MG63 (cell line): Measurements from ENCODE around the gene WNT5B. TPM values are rescaled to one million over a fixed set of nuclear protein-coding genes. Genes with fewer than 3 reads are reported as not detected.
"Not testable (repeated sequence)": the region's sequence is repeated elsewhere in the genome, so short reads cannot be mapped to it uniquely, and the experiment has no call there.

ENCODE experiments used
- DNase-seq: peaks from one replicate; pipeline ENCODE4 v3.0.0-alpha.2; 2020
- H3K27me3 ChIP-seq: fragments of 250-450 bp; sonication (Bioruptor Pico); 2 replicates; pipeline ENCODE4 v1.5.1; 2020; ENCODE audit warnings: mild to moderate bottlenecking, moderate library complexity
- H3K36me3 ChIP-seq: fragments of 250-450 bp; sonication (Bioruptor Pico); 2 replicates; pipeline ENCODE4 v1.5.1; 2020; ENCODE audit warnings: mild to moderate bottlenecking, moderate library complexity
- H3K4me3 ChIP-seq: fragments of 250-450 bp; sonication (Bioruptor Pico); 2 replicates; pipeline ENCODE4 v1.5.1; 2020; ENCODE audit warnings: mild to moderate bottlenecking, moderate library complexity
- H3K9me3 ChIP-seq: fragments of 250-450 bp; sonication (Bioruptor Pico); 2 replicates; pipeline ENCODE4 v1.5.1; 2020; ENCODE audit warnings: mild to moderate bottlenecking, moderate library complexity
- total RNA-seq: library from RNA; depleted of rRNA; stranded (reverse); fragments of >200 nt; shearing (Covaris generic); gene quantifications from 2 replicates; pipeline ENCODE4 v1.2.3, GENCODE V29; 2014; ENCODE audit warnings: low replicate concordance

WNT5B gene
- total RNA-seq, 1 experiment from 2014 or later, result 341 TPM

- DNase-seq, result peak; percentile 91
- H3K36me3 ChIP-seq, result peaks cover 57% of the 10 kb centered on the region
- no peaks in the 10 kb centered on the region; the same call in 1 of the 2 replicates for H3K9me3 ChIP-seq
- H3K4me3 ChIP-seq, result peak within 1 kb of the TSS; percentile 59
- no peaks in the 10 kb centered on the region for H3K27me3 ChIP-seq
Measured at GRCh38 chr12:1594261-1595025, 34.6 kb upstream of the WNT5B start, which contains the start of gene FBXL14. Gene FBXL14 (minus strand): TSS chr12:1594581. CDS start chr12:1594066, 515 bp downstream.

- H3K27me3 ChIP-seq, result no peaks in the 10 kb centered on the region
- no peak for DNase-seq
- H3K36me3 ChIP-seq, result peaks cover 50% of the 10 kb centered on the region
- H3K9me3 ChIP-seq, result no peaks in the 10 kb centered on the region; the same call in 1 of the 2 replicates
- H3K4me3 ChIP-seq, result peak overlapping the region; percentile 45
Measured at GRCh38 chr12:1595026-1595561, 33.9 kb upstream of the WNT5B start.

- no peaks in the 10 kb centered on the region; the same call in 1 of the 2 replicates for H3K9me3 ChIP-seq
- no peaks in the 10 kb centered on the region for H3K27me3 ChIP-seq
- peaks cover 43% of the 10 kb centered on the region for H3K36me3 ChIP-seq
- H3K4me3 ChIP-seq, result peak overlapping the region; percentile 45
- DNase-seq, result peak; percentile 45
Measured at GRCh38 chr12:1595690-1596347, 33.2 kb upstream of the WNT5B start.

- H3K4me3 ChIP-seq, result no peak overlapping the region
- H3K27me3 ChIP-seq, result no peaks in the 10 kb centered on the region
- peaks cover 38% of the 10 kb centered on the region for H3K36me3 ChIP-seq
- DNase-seq, result no peak
- no peaks in the 10 kb centered on the region; the same call in 1 of the 2 replicates for H3K9me3 ChIP-seq
Measured at GRCh38 chr12:1598757-1599156, 30.3 kb upstream of the WNT5B start.

GRCh38 chr12:1602706-1603105 lies 26.3 kb upstream of the WNT5B start:
- H3K9me3 ChIP-seq, H3K27me3 ChIP-seq, H3K4me3 ChIP-seq: not testable (repeated sequence)
- peak; percentile 64 for DNase-seq
- peaks cover 44% of the 10 kb centered on the region for H3K36me3 ChIP-seq

GRCh38 chr12:1603269-1603993 lies 25.6 kb upstream of the WNT5B start:
- Histone ChIP-seq H3K27me3 (no peaks in the 10 kb centered on the region), H3K9me3 (no peaks in the 10 kb centered on the region), H3K4me3 (no peak overlapping the region), H3K36me3 (peaks cover 39% of the 10 kb centered on the region)
- DNase-seq, result no peak

- DNase-seq, result no peak
- no peaks in the 10 kb centered on the region for H3K9me3 ChIP-seq
- no peaks in the 10 kb centered on the region for H3K27me3 ChIP-seq
- no peak overlapping the region for H3K4me3 ChIP-seq
- H3K36me3 ChIP-seq, result peaks cover 44% of the 10 kb centered on the region
Measured at GRCh38 chr12:1604464-1604863, 24.6 kb upstream of the WNT5B start.

- DNase-seq, result peak; percentile 77
- Histone ChIP-seq H3K36me3 (peaks cover 47% of the 10 kb centered on the region), H3K27me3 (no peaks in the 10 kb centered on the region), H3K4me3 (peak overlapping the region; percentile 12), H3K9me3 (no peaks in the 10 kb centered on the region)
Measured at GRCh38 chr12:1605129-1606020, 23.7 kb upstream of the WNT5B start.

- peaks cover 48% of the 10 kb centered on the region for H3K36me3 ChIP-seq
- peak overlapping the region; percentile 12 for H3K4me3 ChIP-seq
- DNase-seq, result peak; percentile 97
- H3K9me3 ChIP-seq, result no peaks in the 10 kb centered on the region
- no peaks in the 10 kb centered on the region for H3K27me3 ChIP-seq
Measured at GRCh38 chr12:1606021-1606622, 22.9 kb upstream of the WNT5B start.

- no peak for DNase-seq
- H3K4me3 ChIP-seq, result no peak overlapping the region
- no peaks in the 10 kb centered on the region for H3K27me3 ChIP-seq
Measured at GRCh38 chr12:1607940-1608712, 20.9 kb upstream of the WNT5B start.

GRCh38 chr12:1608713-1609119 lies 20.3 kb upstream of the WNT5B start:
- H3K36me3 ChIP-seq, result peaks cover 44% of the 10 kb centered on the region
- H3K9me3 ChIP-seq, result no peaks in the 10 kb centered on the region
- H3K4me3 ChIP-seq, result no peak overlapping the region
- no peaks in the 10 kb centered on the region for H3K27me3 ChIP-seq
- no peak for DNase-seq

More at GRCh38 chr12:1607940-1608712, 20.9 kb upstream of the WNT5B start:
- H3K36me3 ChIP-seq, result peaks cover 44% of the 10 kb centered on the region
- H3K9me3 ChIP-seq, result no peaks in the 10 kb centered on the region

- no peak for DNase-seq
- Histone ChIP-seq H3K4me3 (no peak overlapping the region), H3K27me3 (no peaks in the 10 kb centered on the region), H3K9me3 (no peaks in the 10 kb centered on the region), H3K36me3 (peaks cover 54% of the 10 kb centered on the region)
Measured at GRCh38 chr12:1610072-1610643, 18.9 kb upstream of the WNT5B start.

GRCh38 chr12:1611803-1612572 lies 17.0 kb upstream of the WNT5B start:
- H3K36me3 ChIP-seq, result peaks cover 69% of the 10 kb centered on the region
- no peaks in the 10 kb centered on the region for H3K9me3 ChIP-seq
- H3K4me3 ChIP-seq, result no peak overlapping the region
- no peaks in the 10 kb centered on the region for H3K27me3 ChIP-seq
- DNase-seq, result no peak

- no peaks in the 10 kb centered on the region for H3K9me3 ChIP-seq
- no peak overlapping the region for H3K4me3 ChIP-seq
- DNase-seq, result no peak
- peaks cover 72% of the 10 kb centered on the region for H3K36me3 ChIP-seq
- H3K27me3 ChIP-seq, result no peaks in the 10 kb centered on the region
Measured at GRCh38 chr12:1613860-1614259, 15.2 kb upstream of the WNT5B start.
